NK-92 (cell line): ENCODE results near the gene TGFBR3L.
"Not testable (repeated sequence)": the region's sequence is repeated elsewhere in the genome, so short reads cannot be mapped to it uniquely, and the experiment has no call there.

ENCODE experiments used
- DNase-seq: peaks from one replicate; lab custom pipeline; 2025; ENCODE audit not compliant: unreplicated experiment; lab: John Stamatoyannopoulos, UW

TGFBR3L gene

GRCh38 chr19:7916103-7916954, 1.7 kb downstream of the TGFBR3L start:
- DNase-seq = no peak

DNA sequence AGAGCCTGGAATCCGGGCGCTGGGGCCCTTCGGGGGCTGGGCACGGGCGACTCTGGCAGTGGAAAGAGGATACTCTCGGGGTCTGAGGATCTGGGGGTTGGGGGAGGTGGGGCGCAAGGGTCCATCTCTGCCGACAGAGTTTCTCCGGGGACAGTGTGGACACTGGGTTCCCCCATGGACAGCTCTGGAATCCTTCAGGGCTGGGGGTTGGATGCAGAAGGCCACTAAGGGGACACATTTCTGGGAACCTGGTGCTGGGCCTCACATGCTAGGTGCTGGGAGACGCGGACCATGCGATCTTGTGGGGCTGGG, 2.3 kb downstream of the TGFBR3L start:
- DNase-seq = no peak

- DNase-seq = no peak
Observed at GRCh38 chr19:7917267-7918061, 2.8 kb downstream of the TGFBR3L start.

GRCh38 chr19:7918062-7918614, 3.5 kb downstream of the TGFBR3L start:
- not testable (repeated sequence) for DNase-seq

DNA sequence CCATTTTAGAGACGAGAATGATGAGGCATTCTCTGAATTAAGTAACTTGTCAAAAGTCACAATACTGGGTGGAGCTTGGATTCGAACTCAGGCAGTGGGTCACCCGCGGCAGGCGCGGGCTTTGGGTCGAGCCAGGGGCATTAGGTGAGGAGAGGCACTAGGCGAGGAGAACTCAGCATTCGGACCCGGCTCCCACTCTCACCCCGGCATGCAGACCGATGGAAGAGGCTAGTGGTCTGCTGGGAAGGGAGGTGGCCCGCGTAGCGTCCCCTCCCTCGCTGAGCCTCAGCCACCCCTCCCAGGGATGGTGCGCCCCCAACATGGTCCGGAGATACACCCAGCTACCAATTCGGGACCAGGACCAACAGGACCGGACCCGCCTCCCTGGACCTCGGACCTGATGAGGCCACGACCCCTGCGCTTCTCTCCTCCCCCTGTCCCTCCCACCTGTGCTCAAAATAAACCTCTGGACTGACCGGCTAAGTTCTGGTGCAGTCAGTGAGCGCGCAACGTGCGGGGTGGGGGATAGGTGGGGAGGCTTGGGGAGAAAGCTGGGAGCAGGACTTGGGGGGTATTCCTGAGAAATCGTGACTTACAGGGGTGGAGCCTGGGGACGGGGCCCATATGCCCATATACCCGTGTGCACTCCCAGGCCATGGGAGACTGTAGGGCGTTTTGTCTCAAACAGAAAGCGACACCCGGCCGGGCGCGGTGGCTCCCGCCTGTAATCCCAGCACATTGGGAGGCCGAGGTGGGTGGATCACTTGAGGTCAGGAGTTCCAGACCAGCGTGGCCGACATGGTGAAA, 4.2 kb downstream of the TGFBR3L start:
- DNase-seq = no peak

GRCh38 chr19:7919610-7920518, 5.2 kb downstream of the TGFBR3L start, which contains the start of gene SNAPC2:
SNAPC2 (plus strand) TSS chr19:7920338; CDS start chr19:7920367, 29 bp downstream.
- DNase-seq = peak; percentile 56

DNA sequence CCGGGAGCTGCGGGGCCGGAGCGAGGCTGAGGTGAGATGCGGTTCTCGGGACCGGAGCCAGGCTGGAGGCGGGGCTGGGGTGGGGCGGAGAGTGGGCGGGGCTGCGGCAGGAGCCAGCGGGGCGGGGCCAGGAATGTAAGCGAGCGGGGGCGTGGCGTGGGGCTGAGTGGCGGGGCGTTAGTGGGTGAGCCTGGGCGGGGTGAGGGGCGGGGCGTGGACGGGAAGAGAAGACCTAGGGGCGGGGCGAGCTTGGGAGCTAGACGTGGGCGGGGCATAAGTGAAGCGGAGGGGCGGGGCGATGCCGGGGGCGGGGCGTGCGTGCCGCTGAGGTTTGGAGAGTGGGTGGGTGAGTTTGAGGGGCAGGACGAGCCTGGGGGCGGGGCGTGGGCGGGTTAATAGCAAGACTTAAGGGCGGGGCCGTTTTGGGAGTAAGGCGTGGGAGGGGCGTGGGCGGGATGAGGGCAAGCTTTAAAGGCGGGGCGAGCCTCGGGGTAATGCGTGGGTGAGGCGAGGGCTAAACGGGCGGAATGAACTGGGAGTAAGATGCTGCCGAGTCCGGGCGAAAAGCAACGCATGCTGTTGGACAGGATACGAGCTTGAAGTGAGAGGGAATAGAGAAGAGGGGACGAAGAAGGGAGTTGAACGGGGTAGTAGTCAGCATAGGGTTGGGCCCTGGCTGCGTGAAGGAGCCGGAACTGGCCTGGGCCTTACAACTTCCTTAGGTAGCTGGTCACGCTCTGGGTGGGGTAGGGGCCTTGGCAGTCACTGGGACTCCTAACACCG, 6.1 kb downstream of the TGFBR3L start:
- peak; percentile 98 for DNase-seq

DNA sequence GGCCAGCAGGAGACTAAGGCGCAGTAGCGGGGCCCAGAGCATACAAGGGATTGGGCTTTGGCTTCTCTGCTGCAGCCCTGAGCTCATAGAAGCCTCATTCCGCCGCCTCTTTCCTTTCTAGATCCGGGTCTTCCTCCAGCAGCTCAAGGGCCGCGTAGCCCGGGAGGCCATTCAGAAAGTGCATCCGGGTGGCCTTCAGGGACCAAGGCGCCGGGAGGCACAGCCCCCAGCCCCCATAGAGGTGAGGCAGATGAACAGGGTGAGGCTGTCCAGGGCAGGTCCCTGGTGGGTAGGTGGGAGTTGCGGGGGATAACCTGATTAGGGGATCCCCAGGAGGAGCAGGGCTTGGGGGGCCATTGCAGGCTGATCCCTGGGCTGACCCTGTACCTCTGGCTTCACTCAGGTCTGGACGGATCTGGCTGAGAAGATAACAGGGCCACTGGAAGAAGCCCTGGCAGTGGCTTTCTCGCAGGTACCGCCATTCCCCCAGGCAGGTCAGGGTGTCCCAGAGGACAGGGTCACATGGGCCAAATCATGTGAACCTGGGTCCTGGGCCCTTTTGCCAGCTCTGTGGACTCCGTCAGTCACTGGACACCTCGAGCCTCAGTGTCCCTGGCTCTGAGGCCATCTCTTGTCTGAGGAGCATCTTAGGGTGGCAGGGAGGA, 6.8 kb downstream of the TGFBR3L start:
- no peak for DNase-seq

GRCh38 chr19:7921967-7922835, 7.6 kb downstream of the TGFBR3L start:
- DNase-seq = no peak

DNA sequence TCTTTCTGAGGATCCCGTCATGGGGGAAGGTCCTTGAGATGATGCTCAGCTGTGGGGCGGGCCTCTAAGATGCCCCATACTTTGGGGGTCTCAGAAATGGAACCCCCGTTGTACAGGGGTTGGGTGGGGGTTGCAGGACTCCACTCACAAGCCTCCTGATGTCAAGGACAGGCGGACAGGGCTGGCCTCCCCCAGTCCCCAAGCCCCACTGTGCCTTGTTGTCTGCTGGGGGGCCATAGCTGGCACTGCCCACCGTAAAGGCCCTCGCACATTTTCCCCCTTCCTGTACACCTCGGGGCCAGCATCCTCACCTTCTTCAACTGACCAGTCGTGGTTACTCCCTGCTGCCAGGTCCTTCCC, 8.2 kb downstream of the TGFBR3L start:
- DNase-seq = no peak

DNA sequence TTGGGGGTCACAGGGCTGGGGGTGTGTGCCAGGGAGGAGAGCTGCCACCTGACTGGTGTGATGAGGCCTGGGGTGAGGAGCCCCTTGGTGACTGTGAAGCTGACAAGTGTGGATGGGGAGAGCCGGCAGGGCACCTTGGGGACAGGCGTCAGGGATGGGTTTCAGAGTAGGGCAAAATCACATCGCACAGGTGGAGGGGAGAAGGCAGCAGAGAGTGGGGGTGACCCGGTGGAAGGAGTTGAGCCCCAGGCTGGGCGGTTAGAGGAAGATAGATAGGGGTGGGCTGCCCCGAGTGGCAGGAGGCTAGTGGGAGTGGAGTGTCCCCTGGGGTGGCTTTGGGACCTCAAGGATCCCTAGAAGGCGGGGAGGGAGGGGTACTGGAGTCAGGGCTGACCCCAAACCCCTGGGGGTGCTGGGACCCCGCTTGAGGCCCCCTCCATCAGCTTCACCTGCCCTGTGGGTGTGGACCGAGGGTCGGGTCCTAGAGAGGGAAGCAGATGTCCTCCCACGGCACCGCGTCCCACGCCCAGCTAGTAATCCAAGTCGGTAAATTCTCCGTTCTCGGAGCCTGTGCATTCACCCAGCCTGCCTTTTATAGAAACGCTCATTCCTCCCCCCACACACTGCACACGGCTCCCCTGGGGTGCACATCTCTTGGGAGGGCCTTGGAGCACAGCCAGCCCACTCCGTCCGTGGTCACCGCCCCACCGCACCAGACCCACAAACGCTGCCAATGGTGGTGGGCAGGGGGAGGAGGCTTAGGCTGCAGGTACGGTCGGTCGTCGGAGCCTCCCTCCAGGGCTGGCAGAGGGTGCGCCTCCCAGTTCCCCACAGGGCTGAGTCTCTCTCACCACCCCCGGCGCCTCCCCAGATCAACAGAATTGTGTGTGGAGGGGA, 8.9 kb downstream of the TGFBR3L start:
- no peak for DNase-seq

DNA sequence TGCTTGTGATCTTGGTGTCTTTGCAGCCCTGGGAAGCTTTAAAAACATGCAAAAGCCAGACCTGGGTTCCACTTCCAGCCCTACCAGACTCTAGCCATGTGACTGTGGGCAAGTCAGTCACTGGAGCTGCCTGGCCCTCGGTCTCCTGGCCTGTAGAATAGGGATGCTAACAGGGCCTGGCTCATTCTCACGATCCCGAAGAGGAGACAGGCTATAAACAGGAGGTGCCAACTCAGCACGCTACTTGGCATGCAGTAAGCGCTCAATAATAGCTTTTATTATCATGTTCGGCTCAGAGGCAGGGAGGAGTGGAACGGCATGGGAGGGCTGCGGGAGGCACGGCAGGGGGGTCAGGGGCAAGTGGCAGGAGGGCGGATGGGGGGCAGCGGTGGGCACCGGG, 9.6 kb downstream of the TGFBR3L start:
- no peak for DNase-seq

DNA sequence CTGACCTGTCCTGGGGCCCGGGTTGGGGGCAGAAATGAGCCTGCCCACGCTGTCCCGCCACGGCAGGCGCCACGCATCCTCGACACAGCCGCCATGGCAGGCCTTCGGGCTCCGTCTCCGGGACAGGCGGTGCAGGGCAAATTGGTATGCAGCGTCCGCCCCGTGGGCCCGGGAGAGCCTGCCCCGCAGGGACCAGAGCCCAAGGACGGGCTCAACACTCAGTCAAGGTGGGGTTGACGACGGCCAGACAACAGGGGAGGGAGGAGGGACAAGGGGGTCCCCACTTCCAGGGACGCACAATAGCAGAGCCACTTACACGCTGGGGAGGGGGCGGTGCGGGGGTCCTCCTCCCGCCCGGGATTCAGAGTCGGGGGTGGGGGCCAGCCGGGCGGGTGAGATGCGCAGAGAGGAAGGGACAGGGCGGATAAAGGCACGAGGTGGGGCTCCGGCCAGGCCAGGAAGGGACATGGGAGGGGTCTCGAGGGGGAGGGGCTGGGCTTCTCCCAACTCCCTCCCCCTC, 10.1 kb downstream of the TGFBR3L start:
- DNase-seq = no peak

GRCh38 chr19:7925171-7925851, 10.7 kb downstream of the TGFBR3L start:
- DNase-seq = no peak

DNA sequence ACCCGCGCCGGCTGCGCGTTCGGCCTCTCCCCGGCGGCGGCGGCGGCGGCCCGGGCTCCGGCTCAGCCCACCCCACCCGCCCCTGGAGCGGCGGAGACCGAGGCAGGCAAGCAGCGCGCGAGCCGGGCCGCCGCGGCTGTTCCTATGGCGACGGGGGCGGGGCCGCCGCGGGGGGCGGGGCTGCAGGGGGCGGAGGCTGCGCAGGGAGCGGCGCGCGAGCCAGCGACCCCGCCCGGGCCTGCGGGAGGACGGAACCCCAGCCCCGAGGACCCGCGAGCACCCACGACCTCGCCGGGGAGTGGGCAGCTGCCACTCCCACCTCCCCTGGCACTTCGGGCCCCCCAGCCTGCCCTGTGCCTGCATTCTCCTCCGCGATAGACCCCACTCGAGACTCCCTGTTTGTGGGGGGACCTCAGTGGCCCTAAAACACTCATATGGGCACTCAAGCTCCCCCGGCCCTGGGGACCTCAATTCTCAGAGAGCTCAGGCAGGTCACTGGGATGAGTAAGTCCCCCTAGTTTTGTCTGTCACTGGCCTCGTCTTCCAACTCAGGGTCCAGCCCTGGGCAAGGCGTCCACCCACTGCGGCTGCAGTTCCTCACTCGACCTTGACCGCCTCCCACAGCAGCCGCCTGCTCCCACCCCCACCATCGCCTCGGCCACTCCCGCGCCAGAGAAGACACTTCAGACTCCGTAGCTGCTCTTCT, 11.5 kb downstream of the TGFBR3L start, which contains the start of gene CTXN1:
CTXN1 (minus strand) TSS at position 115 of the 706 bp plus-strand sequence. CDS start 597 bp downstream, outside the sequence.
- DNase-seq = no peak
